Measurements from ENCODE around the gene L3MBTL3. TPM values are rescaled to one million over a fixed set of nuclear protein-coding genes. Genes with fewer than 3 reads are reported as not detected.

L3MBTL3 gene
- total RNA-seq, 1 donor from 2014 or later: 8.3 TPM

- H3K9me3 Mint-ChIP-seq: no peaks in the 10 kb centered on the region
- peaks cover 19% of the 10 kb centered on the region for H3K4me1 Mint-ChIP-seq (ENCODE audit: low read depth)
Measured at GRCh38 chr6:130057495-130057894, 39.1 kb downstream of the L3MBTL3 start.

GRCh38 chr6:130063806-130064205, 45.4 kb downstream of the L3MBTL3 start:
- Mint-ChIP-seq H3K27me3 (ENCODE audit: low read depth) (no peaks in the 10 kb centered on the region), H3K9me3 (no peaks in the 10 kb centered on the region), H3K4me1 (ENCODE audit: low read depth) (peaks cover 4% of the 10 kb centered on the region), H3K27ac (no peak overlapping the region), H3K4me3 (ENCODE audit: low read depth) (no peak overlapping the region), H3K36me3 (ENCODE audit: low read depth) (peaks cover 20% of the 10 kb centered on the region)
- intact Hi-C loops (cut with micrococcal nuclease): no loop called here
- no peak for DNase-seq (ENCODE audit: low spot score)

More at GRCh38 chr6:130057495-130057894, 39.1 kb downstream of the L3MBTL3 start:
- Mint-ChIP-seq H3K27me3 (ENCODE audit: low read depth) (no peaks in the 10 kb centered on the region), H3K36me3 (ENCODE audit: low read depth) (peaks cover 45% of the 10 kb centered on the region), H3K4me3 (ENCODE audit: low read depth) (no peak overlapping the region), H3K27ac (no peak overlapping the region)
- intact Hi-C loops (cut with micrococcal nuclease): no loop called here
- DNase-seq (ENCODE audit: low spot score): no peak

DNA sequence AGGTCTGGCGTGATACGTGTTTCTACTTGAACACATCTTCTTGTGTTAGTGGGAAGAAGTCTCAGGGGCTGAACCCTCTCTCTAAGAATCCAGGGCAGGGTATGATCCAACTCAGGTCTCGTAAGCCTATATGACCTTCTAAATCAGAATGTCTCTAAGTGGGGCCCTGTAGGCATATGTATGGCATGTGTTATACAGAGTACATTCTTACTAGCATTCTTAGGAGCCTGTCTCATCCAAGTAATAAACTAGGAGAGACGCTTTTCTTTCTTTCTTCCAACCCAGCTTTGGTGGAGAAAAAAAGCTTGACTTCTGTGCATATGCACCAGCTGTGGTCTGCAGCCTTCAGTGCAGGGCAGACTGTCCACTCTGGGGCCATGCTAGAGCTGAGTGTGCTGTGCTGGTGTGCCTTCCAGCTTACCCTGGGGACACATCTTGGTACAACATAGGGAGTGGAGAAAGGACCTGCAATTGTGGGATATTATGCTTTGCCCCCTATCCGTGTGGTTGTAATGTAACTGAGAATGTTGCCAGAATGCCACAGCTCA, 47.3 kb downstream of the L3MBTL3 start:
- H3K4me3 Mint-ChIP-seq (ENCODE audit: low read depth): no peak overlapping the region
- no peak overlapping the region for H3K27ac Mint-ChIP-seq
- no peaks in the 10 kb centered on the region for H3K27me3 Mint-ChIP-seq (ENCODE audit: low read depth)
- peaks cover 4% of the 10 kb centered on the region for H3K4me1 Mint-ChIP-seq (ENCODE audit: low read depth)
- intact Hi-C loops (cut with micrococcal nuclease): no loop called here
- no peaks in the 10 kb centered on the region for H3K9me3 Mint-ChIP-seq
- DNase-seq (ENCODE audit: low spot score): no peak
- H3K36me3 Mint-ChIP-seq (ENCODE audit: low read depth): peaks cover 18% of the 10 kb centered on the region

GRCh38 chr6:130069485-130069884, 51.1 kb downstream of the L3MBTL3 start:
- Mint-ChIP-seq H3K27ac (no peak overlapping the region), H3K9me3 (no peaks in the 10 kb centered on the region), H3K4me1 (ENCODE audit: low read depth) (no peaks in the 10 kb centered on the region), H3K36me3 (ENCODE audit: low read depth) (peaks cover 8% of the 10 kb centered on the region), H3K27me3 (ENCODE audit: low read depth) (no peaks in the 10 kb centered on the region), H3K4me3 (ENCODE audit: low read depth) (no peak overlapping the region)
- no peak for DNase-seq (ENCODE audit: low spot score)
- intact Hi-C loops (cut with micrococcal nuclease): no loop called here

- DNase-seq (ENCODE audit: low spot score): no peak
- H3K4me3 Mint-ChIP-seq (ENCODE audit: low read depth): no peak overlapping the region
- H3K9me3 Mint-ChIP-seq: no peaks in the 10 kb centered on the region
- peaks cover 2% of the 10 kb centered on the region for H3K4me1 Mint-ChIP-seq (ENCODE audit: low read depth)
- H3K27ac Mint-ChIP-seq: no peak overlapping the region
- intact Hi-C loops (cut with micrococcal nuclease): no loop called here
- H3K27me3 Mint-ChIP-seq (ENCODE audit: low read depth): no peaks in the 10 kb centered on the region
- H3K36me3 Mint-ChIP-seq (ENCODE audit: low read depth): peaks cover 8% of the 10 kb centered on the region
Measured at GRCh38 chr6:130070326-130070725, 51.9 kb downstream of the L3MBTL3 start.

DNA sequence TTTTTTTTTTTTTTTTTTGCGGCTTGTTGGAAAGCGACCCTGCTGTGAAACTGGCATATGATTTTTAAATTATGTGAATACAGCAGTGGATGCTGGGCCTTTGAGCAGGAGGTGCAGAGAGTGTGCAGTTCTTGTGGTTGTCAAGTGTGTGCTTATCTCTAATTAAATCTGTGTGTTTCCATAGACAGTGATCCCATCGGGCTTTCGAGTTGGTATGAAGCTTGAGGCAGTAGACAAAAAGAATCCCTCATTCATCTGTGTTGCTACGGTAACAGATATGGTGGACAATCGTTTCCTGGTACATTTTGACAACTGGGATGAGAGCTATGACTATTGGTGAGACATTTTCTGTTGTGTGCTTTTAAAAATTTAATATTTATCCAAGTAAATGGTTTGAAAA, 52.4 kb downstream of the L3MBTL3 start:
- DNase-seq (ENCODE audit: low spot score): no peak
- peaks cover 7% of the 10 kb centered on the region for H3K4me1 Mint-ChIP-seq (ENCODE audit: low read depth)
- no peak overlapping the region for H3K27ac Mint-ChIP-seq
- H3K9me3 Mint-ChIP-seq: no peaks in the 10 kb centered on the region
- no peaks in the 10 kb centered on the region for H3K27me3 Mint-ChIP-seq (ENCODE audit: low read depth)
- intact Hi-C loops (cut with micrococcal nuclease): no loop called here
- H3K4me3 Mint-ChIP-seq (ENCODE audit: low read depth): no peak overlapping the region
- H3K36me3 Mint-ChIP-seq (ENCODE audit: low read depth): peaks cover 8% of the 10 kb centered on the region

DNA sequence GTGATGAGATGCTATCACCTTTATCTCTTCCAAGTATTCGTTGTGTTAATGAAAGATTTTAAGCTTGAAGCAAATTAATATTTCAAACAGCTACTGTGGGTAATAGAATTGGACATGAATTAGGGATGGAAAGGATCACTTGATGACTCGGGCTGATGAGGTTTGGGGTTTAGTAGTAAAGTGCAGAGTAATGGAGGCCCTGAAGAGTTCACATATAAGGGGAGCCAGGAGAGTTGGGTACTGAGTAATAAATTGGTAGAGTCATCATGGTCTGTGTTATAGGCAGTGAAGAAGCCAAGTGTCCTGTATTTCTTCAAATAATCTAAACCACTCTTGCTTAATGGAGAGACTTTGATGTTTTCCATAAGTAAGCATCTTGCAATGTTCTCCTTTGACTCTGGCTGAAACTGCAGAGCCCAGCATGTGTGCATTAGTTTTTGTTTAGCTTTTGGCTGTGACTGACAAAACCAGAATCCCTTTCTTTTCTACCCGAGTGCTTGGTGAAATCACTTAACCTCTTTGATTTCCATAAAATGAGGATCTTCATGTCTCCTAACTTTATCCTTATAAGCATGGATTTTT, 57.6 kb downstream of the L3MBTL3 start:
- Mint-ChIP-seq H3K27ac (no peak overlapping the region), H3K4me3 (ENCODE audit: low read depth) (no peak overlapping the region), H3K36me3 (ENCODE audit: low read depth) (peaks cover 6% of the 10 kb centered on the region)

GRCh38 chr6:130076512-130076911, 58.1 kb downstream of the L3MBTL3 start:
- intact Hi-C loops (cut with micrococcal nuclease): loop anchor here (1.0 to 5.0 kb wide), 2 partner anchors 56 to 206 kb away; no protein-coding TSS in a partner anchor
- no peaks in the 10 kb centered on the region for H3K9me3 Mint-ChIP-seq
- no peak for DNase-seq (ENCODE audit: low spot score)
- H3K4me3 Mint-ChIP-seq (ENCODE audit: low read depth): no peak overlapping the region
- H3K27ac Mint-ChIP-seq: no peak overlapping the region
- H3K36me3 Mint-ChIP-seq (ENCODE audit: low read depth): peaks cover 6% of the 10 kb centered on the region
- no peaks in the 10 kb centered on the region for H3K27me3 Mint-ChIP-seq (ENCODE audit: low read depth)
- H3K4me1 Mint-ChIP-seq (ENCODE audit: low read depth): peaks cover 22% of the 10 kb centered on the region

More for the DNA sequence above, 57.6 kb downstream of the L3MBTL3 start:
- Mint-ChIP-seq H3K9me3 (no peaks in the 10 kb centered on the region), H3K27me3 (ENCODE audit: low read depth) (no peaks in the 10 kb centered on the region), H3K4me1 (ENCODE audit: low read depth) (peaks cover 22% of the 10 kb centered on the region)
- intact Hi-C loops (cut with micrococcal nuclease): loop anchor here (1.0 to 5.0 kb wide), 2 partner anchors 56 to 206 kb away; no protein-coding TSS in a partner anchor
- no peak for DNase-seq (ENCODE audit: low spot score)

DNA sequence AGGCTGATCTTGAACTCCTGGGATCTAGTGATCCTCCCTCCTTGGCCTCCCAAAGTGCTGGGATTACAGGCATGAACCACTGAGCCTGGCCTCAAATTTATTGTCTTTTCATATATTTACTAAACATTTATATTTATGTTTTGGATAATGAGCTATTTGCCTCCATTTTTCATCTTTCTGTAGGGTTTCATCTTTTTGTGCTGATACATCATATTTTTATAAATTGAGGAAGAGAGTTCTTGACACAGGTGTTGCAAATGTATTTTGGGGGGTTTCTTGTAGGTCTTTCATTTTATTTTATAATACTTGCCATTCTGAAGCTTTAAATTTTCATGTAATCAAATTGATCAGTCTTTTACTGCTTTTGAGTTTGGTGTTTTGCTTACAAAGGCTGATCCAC, 72.4 kb downstream of the L3MBTL3 start:
- no peak for DNase-seq (ENCODE audit: low spot score)
- peaks cover 4% of the 10 kb centered on the region for H3K4me1 Mint-ChIP-seq (ENCODE audit: low read depth)
- no peak overlapping the region for H3K4me3 Mint-ChIP-seq (ENCODE audit: low read depth)
- peaks cover 9% of the 10 kb centered on the region for H3K9me3 Mint-ChIP-seq
- no peaks in the 10 kb centered on the region for H3K27me3 Mint-ChIP-seq (ENCODE audit: low read depth)
- H3K27ac Mint-ChIP-seq: no peak overlapping the region
- intact Hi-C loops (cut with micrococcal nuclease): no loop called here
- H3K36me3 Mint-ChIP-seq (ENCODE audit: low read depth): peaks cover 41% of the 10 kb centered on the region

DNA sequence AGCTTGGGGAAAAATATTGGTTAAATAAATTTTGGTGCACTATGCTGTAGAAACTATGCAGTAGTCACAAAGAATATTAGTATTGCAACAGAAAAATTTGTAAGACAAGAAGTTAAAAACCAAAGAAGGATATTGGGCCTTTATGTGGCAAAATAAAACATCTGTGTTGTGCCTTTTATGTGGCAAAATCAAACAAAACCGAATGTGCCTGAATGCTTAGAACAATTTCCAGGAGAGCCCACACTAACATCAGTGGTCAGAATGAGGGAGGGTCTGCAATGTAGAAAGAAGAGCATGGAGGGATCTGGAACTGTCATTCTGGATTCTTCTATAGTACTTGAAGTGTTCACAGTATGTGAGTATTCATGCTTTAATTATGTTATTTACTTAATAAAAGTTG, 75.2 kb downstream of the L3MBTL3 start:
- peaks cover 8% of the 10 kb centered on the region for H3K4me1 Mint-ChIP-seq (ENCODE audit: low read depth)
- DNase-seq (ENCODE audit: low spot score): no peak
- no peak overlapping the region for H3K4me3 Mint-ChIP-seq (ENCODE audit: low read depth)
- H3K9me3 Mint-ChIP-seq: peaks cover 9% of the 10 kb centered on the region
- intact Hi-C loops (cut with micrococcal nuclease): no loop called here
- H3K27me3 Mint-ChIP-seq (ENCODE audit: low read depth): no peaks in the 10 kb centered on the region
- H3K36me3 Mint-ChIP-seq (ENCODE audit: low read depth): peaks cover 36% of the 10 kb centered on the region
- no peak overlapping the region for H3K27ac Mint-ChIP-seq

DNA sequence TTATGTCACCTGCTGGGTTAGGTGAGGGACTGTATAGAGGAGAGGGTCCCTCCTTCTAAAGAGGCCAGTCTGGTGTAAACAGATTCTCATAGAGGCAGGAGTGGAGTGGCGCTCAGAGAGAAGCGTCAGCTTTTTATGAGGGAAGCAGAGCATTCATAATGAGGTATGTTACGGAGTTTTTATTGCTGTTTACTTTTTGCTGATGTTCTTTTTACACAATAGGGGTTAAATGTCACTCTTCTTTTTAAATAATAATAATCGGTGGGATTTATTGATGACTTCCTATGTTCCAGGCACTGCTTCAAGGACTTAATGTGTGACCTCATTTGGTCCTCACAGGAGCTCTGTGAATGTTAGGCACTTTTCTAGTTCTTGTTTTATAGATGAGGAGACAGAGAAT, 79.9 kb downstream of the L3MBTL3 start:
- Mint-ChIP-seq H3K27me3 (ENCODE audit: low read depth) (no peaks in the 10 kb centered on the region), H3K9me3 (no peaks in the 10 kb centered on the region), H3K4me3 (ENCODE audit: low read depth) (no peak overlapping the region), H3K27ac (no peak overlapping the region), H3K36me3 (ENCODE audit: low read depth) (peaks cover 21% of the 10 kb centered on the region), H3K4me1 (ENCODE audit: low read depth) (peaks cover 7% of the 10 kb centered on the region)
- intact Hi-C loops (cut with micrococcal nuclease): no loop called here
- DNase-seq (ENCODE audit: low spot score): no peak

DNA sequence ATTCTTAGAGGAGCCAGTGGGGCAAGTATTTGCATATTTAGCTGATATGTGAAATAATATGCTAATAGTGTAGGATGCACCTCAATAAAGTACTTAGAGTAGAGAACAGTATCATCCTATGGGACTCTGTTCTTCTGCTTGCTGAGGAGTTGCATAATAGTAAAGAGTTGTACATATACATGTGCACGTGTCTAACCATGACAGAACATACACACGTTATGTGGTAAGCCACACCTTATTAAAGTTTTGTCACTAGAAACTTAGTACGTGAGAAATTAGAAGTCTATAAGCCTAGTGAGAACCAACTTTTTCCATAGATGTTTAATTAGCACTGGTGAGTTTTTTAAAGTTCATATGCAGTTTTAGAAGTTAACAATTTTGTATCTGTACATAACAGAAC, 80.7 kb downstream of the L3MBTL3 start:
- H3K4me1 Mint-ChIP-seq (ENCODE audit: low read depth): peaks cover 7% of the 10 kb centered on the region

GRCh38 chr6:130105996-130106704, 87.8 kb downstream of the L3MBTL3 start:
- H3K27ac Mint-ChIP-seq: no peak overlapping the region
- peaks cover 48% of the 10 kb centered on the region for H3K36me3 Mint-ChIP-seq (ENCODE audit: low read depth)
- no peaks in the 10 kb centered on the region for H3K27me3 Mint-ChIP-seq (ENCODE audit: low read depth)
- intact Hi-C loops (cut with micrococcal nuclease): no loop called here
- no peaks in the 10 kb centered on the region for H3K4me1 Mint-ChIP-seq (ENCODE audit: low read depth)
- H3K4me3 Mint-ChIP-seq (ENCODE audit: low read depth): no peak overlapping the region
- DNase-seq (ENCODE audit: low spot score): no peak
- peaks cover 10% of the 10 kb centered on the region for H3K9me3 Mint-ChIP-seq

More for the DNA sequence above, 80.7 kb downstream of the L3MBTL3 start:
- no peak overlapping the region for H3K4me3 Mint-ChIP-seq (ENCODE audit: low read depth)
- H3K9me3 Mint-ChIP-seq: no peaks in the 10 kb centered on the region
- H3K36me3 Mint-ChIP-seq (ENCODE audit: low read depth): peaks cover 20% of the 10 kb centered on the region
- no peak for DNase-seq (ENCODE audit: low spot score)
- H3K27ac Mint-ChIP-seq: no peak overlapping the region
- H3K27me3 Mint-ChIP-seq (ENCODE audit: low read depth): no peaks in the 10 kb centered on the region
- intact Hi-C loops (cut with micrococcal nuclease): no loop called here

Data from activated T-helper 2 cell treated with anti-CD3 and anti-CD28 coated beads, Interferon-gamma antibody, Interleukin-2, Interleukin-4, amounts not matched to agents 10 μg/mL and 5 μg/mL and 100 μg/mL, durations not matched to agents 14 hours and 24 hours and 36 hours (primary cell).